GM12865 (cell line): Measurements from ENCODE around the gene FLCN.
A peak's percentile ranks its signal among the peaks of the same experiment; 100 is the strongest.
"Not testable (repeated sequence)": the region's sequence is repeated elsewhere in the genome, so short reads cannot be mapped to it uniquely, and the experiment has no call there.

ENCODE experiments used
- DNase-seq: peaks from one replicate; pipeline ENCODE4 v3.0.0; 2010; ENCODE audit warnings: low read depth
- H3K4me3 ChIP-seq: 2 replicates; pipeline ENCODE4 v1.5.1; 2011; ENCODE audit warnings: mild to moderate bottlenecking, low read depth, low read length, control low read depth
- CTCF ChIP-seq: IDR thresholded peaks from 2 replicates; pipeline ENCODE4 v1.5.1; 2011; ENCODE audit warnings: low read length, control low read depth, low read depth, inconsistent platforms; ENCODE audit not compliant: insufficient read depth; ENCODE audit errors: missing control alignments

FLCN gene

DNA sequence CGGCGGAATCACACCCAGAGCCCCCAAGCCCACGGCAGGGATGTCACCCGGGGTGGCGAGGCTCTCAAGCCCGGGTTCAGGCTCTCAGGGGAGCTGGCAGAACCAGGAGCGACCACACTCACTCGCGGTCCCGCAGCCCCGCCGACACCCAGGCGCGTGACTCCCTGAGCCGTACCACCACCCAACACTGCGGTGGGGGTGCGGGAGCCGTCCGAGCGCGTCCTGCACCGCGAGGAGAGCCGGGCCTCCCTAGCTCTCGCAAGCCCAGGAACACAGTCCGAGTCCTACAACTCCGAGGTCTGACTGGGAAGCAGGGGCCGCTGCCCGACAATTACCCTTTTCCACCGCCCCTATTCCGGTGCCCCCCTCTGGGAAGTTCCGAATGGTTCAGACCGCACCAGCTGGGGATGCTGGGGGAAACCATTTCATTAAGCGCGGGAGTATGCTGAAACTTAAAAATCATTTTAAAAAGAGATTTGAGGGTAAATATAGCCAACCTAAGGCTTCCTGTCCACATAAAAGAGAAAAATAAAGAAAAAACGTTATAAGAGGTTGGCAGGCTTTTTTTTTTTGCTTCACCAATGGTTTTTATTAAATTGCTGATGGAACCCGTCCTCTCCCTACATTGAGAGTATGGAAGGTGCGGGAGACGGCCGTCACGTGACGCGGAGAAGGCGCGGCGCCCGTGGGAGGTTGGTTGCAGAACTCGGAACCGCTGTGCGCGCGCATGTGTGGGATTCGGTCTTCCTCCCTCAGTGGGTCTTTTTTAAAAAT, at the start of gene FLCN:
FLCN (minus strand) TSS at position 143 of the 774 bp plus-strand sequence. CDS start 9,031 bp downstream, outside the sequence.
- TF ChIP-seq CTCF, result no peak
- peak; percentile 93 for DNase-seq
- peak within 1 kb of the TSS; percentile 91 for H3K4me3 ChIP-seq

DNA sequence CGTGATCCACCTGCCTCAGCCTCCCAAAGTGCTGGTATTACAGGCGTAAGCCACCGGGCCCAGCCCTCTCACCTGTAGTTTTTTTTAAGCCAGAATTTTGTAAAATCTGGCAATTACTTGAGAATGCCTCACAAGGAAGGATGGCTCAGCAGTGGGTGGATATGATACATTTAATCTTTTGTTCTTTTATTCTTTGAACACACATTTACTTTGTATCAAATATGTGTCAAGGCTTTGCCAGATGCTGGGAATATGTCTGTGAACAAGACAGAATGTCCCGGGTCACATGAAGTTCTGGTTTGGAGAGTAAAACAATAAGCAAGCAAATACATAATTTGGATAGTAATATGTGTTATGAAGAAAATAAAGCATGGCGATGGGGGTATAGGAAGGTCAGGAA, 49.0 kb upstream of the FLCN start:
- no peak for TF ChIP-seq CTCF
- no peak for DNase-seq
- no peak overlapping the region for H3K4me3 ChIP-seq

- peak within 1 kb of the TSS; percentile 87 for H3K4me3 ChIP-seq
- DNase-seq, result peak; percentile 99
- no peak for TF ChIP-seq CTCF
Observed at GRCh38 chr17:17280613-17281549, 43.9 kb upstream of the FLCN start, which contains the start of gene COPS3. TSS of gene COPS3 (minus strand) at chr17:17281246. CDS start at chr17:17281186, 60 bp downstream.

DNA sequence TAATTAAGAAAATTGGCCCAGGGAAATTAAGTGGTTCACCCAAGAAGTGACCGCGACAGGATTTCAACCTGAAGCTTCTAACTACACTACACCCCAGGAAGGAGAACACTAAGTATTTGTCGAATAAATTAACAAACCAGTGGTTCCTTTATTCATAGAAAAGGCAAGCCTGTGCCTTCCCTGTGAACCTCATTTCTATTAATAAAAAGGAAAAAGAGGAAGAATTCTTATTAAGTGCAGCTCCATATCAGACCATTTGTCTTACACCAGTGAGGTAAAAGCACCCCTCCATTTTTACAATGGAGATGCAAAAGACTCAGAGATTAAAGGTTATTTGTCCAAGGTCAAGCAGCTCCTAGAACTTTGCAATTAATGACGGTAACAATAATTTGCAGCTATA, 42.3 kb upstream of the FLCN start:
- peak overlapping the region; percentile 87 for H3K4me3 ChIP-seq

DNA sequence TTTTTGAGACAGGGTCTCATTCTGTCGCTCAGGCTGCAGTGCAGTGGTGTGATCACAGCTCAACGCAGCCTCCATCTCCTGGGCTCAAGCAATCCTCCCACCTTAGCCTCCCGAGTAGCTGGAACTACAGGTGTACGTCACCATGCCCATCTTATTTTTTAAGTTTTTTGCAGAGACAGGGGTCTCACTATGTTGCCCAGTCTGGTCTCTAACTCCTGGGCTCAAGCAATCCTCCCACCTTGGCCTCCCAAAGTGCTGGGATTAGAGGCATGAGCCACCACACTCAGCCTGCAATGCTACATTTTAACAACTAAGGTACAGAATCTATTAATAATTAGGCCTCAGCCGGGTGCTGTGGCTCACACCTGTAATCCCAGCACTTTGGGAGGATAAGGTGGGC, 40.5 kb upstream of the FLCN start:
- not testable (repeated sequence) for H3K4me3 ChIP-seq, DNase-seq

More for the DNA sequence above, 42.3 kb upstream of the FLCN start:
- TF ChIP-seq CTCF, result no peak
- DNase-seq, result no peak

DNA sequence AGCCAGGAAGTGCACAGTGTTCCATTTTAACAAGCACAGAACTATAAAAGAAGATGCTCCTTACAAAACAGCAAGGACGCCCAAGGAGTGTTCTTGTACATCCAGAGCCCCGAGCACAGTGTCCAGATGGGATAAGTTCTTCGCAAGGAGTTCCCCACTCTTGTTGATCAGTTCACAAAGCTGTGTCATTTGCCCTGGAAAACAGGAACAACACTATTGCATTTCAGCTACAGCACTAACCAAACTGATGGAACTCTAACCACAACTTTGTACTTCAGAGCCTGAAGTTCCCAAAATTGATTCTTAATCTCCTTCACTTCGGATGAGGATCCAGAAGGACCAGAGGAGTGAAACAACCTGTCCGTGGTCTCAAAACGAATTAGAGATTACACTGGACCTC, 39.0 kb upstream of the FLCN start:
- no peak overlapping the region for H3K4me3 ChIP-seq
- no peak for DNase-seq

More for the DNA sequence above, 39.0 kb upstream of the FLCN start:
- no peak for TF ChIP-seq CTCF
